HFFc6 (cell line): ENCODE results near the gene TMEM41B. TPM values are rescaled to one million over a fixed set of nuclear protein-coding genes. Genes with fewer than 3 reads are reported as not detected.

Experiments used
- DNase-seq: peaks from one replicate; pipeline ENCODE4 v3.0.0-alpha.2; 2018
- H3K27ac Mint-ChIP-seq: 2 replicates; pipeline ENCODE4 v1.8.0; 2020; ENCODE audit warnings: mild to moderate bottlenecking, mixed read lengths
- H3K27me3 Mint-ChIP-seq: 2 replicates; pipeline ENCODE4 v1.8.0; 2021; ENCODE audit warnings: mild to moderate bottlenecking, moderate library complexity, mixed read lengths; ENCODE audit not compliant: insufficient read depth
- H3K36me3 Mint-ChIP-seq: 2 replicates; pipeline ENCODE4 v1.8.0; 2021; ENCODE audit warnings: low read depth, mixed read lengths
- H3K4me1 Mint-ChIP-seq: 2 replicates; pipeline ENCODE4 v1.8.0; 2020; ENCODE audit warnings: low read depth, mixed read lengths
- H3K4me3 Mint-ChIP-seq: 2 replicates; pipeline ENCODE4 v1.8.0; 2020; ENCODE audit warnings: mild to moderate bottlenecking, moderate library complexity, mixed read lengths
- H3K9me3 Mint-ChIP-seq: 2 replicates; pipeline ENCODE4 v1.8.0; 2020; ENCODE audit warnings: mild to moderate bottlenecking, mixed read lengths
- CTCF ChIP-seq: fragments of 200-600 bp; sonication (generic); IDR thresholded peaks from 2 replicates; pipeline ENCODE4 v1.5.0; 2021; ENCODE audit warnings: antibody characterized with exemption, mild to moderate bottlenecking
- total RNA-seq, 6 experiments: library from RNA; stranded (reverse); fragmentation: NEBNext Ultra II Directional; extraction: Animal tissue kit (Norgen Biotek cat#: 25700); gene quantifications; 2 replicates in 1 of 6; 3 replicates in 5 of 6; pipeline ENCODE4 v1.2.3, GENCODE V29; 2021

The TMEM41B gene
- total RNA-seq, 6 experiments from 2014 or later: 30.5 to 35.3 (median 32.6) TPM

- no peak overlapping the region for H3K4me3 Mint-ChIP-seq
- no peak overlapping the region for H3K27ac Mint-ChIP-seq
- H3K27me3 Mint-ChIP-seq: peaks cover 3% of the 10 kb centered on the region; the same call in 1 of the 2 replicates
- no peaks in the 10 kb centered on the region for H3K4me1 Mint-ChIP-seq
- H3K36me3 Mint-ChIP-seq: peaks cover 5% of the 10 kb centered on the region
- no peak for TF ChIP-seq CTCF
- no peaks in the 10 kb centered on the region for H3K9me3 Mint-ChIP-seq
- DNase-seq: no peak
These were observed 28.4 kb downstream of the TMEM41B start for GRCh38 chr11:9285850-9286587.

GRCh38 chr11:9280655-9281301 lies 33.6 kb downstream of the TMEM41B start:
- Mint-ChIP-seq H3K36me3 (no peaks in the 10 kb centered on the region; the same call in 1 of the 2 replicates), H3K4me3 (no peak overlapping the region), H3K4me1 (no peaks in the 10 kb centered on the region), H3K9me3 (no peaks in the 10 kb centered on the region), H3K27ac (no peak overlapping the region), H3K27me3 (peaks cover 5% of the 10 kb centered on the region; the same call in 1 of the 2 replicates)
- no peak for TF ChIP-seq CTCF
- DNase-seq: no peak

GRCh38 chr11:9277176-9277575 lies 37.2 kb downstream of the TMEM41B start:
- Mint-ChIP-seq H3K4me3 (no peak overlapping the region), H3K9me3 (no peaks in the 10 kb centered on the region), H3K27me3 (peaks cover 4% of the 10 kb centered on the region; the same call in 1 of the 2 replicates), H3K27ac (no peak overlapping the region), H3K4me1 (peaks cover 7% of the 10 kb centered on the region), H3K36me3 (no peaks in the 10 kb centered on the region; the same call in 1 of the 2 replicates)
- DNase-seq: no peak
- TF ChIP-seq CTCF: no peak

- no peak overlapping the region for H3K27ac Mint-ChIP-seq
- no peak overlapping the region for H3K4me3 Mint-ChIP-seq
- DNase-seq: no peak
- H3K27me3 Mint-ChIP-seq: peaks cover 2% of the 10 kb centered on the region; the same call in 1 of the 2 replicates
- H3K4me1 Mint-ChIP-seq: peaks cover 7% of the 10 kb centered on the region
- H3K36me3 Mint-ChIP-seq: no peaks in the 10 kb centered on the region; the same call in 1 of the 2 replicates
- no peaks in the 10 kb centered on the region for H3K9me3 Mint-ChIP-seq
- no peak for TF ChIP-seq CTCF
These were observed 37.8 kb downstream of the TMEM41B start for GRCh38 chr11:9276571-9276970.

- no peak overlapping the region for H3K27ac Mint-ChIP-seq
- no peak overlapping the region; the same call in 1 of the 2 replicates for H3K4me3 Mint-ChIP-seq
- no peak for DNase-seq
- H3K36me3 Mint-ChIP-seq: no peaks in the 10 kb centered on the region
- H3K27me3 Mint-ChIP-seq: peaks cover 2% of the 10 kb centered on the region; the same call in 1 of the 2 replicates
- H3K4me1 Mint-ChIP-seq: peaks cover 11% of the 10 kb centered on the region
- H3K9me3 Mint-ChIP-seq: no peaks in the 10 kb centered on the region
- TF ChIP-seq CTCF: no peak
These were observed 39.7 kb downstream of the TMEM41B start for GRCh38 chr11:9274499-9275258.
